Right lobe of liver (tissue), 4 donors: ENCODE measurements around the gene DYNC2H1.

Source experiments
- CTCF ChIP-seq, 4 donors: fragments of 200-600 bp in 3 of 4; fragments of 450-650 bp in 1 of 4; IDR thresholded peaks; one replicate each; pipeline versions ENCODE4 v1.5.1 to v1.8.0; 2016 to 2022; ENCODE audit warnings: antibody characterized with exemption in 4 of 4, mild to moderate bottlenecking in 2 of 4
- POLR2A ChIP-seq: fragments of 450-650 bp; IDR thresholded peaks from one replicate; pipeline ENCODE4 v1.6.1; 2017; ENCODE audit warnings: antibody characterized with exemption, mild to moderate bottlenecking
- donor health status: DM: no; HTN: no; CAD: no.
- donor health status: DM: no; HTN: no; CAD: no.
- donor health status: DM: no; HTN: yes; CAD: no.

GRCh38 chr11:103332409-103332808 lies 223.2 kb downstream of the DYNC2H1 start:
- no peak for TF ChIP-seq CTCF (IDR thresholded peaks at IDR 0.05)
- no peak for TF ChIP-seq POLR2A
